NCI-H1930 (cell line): Measurements from ENCODE around the gene HRH1.
"Not testable (repeated sequence)": the region's sequence is repeated elsewhere in the genome, so short reads cannot be mapped to it uniquely, and the experiment has no call there.

Experiments used
- DNase-seq, 2 experiments: peaks; one replicate each; lab custom pipeline; 2025; lab: John Stamatoyannopoulos, UW

HRH1 gene

DNA sequence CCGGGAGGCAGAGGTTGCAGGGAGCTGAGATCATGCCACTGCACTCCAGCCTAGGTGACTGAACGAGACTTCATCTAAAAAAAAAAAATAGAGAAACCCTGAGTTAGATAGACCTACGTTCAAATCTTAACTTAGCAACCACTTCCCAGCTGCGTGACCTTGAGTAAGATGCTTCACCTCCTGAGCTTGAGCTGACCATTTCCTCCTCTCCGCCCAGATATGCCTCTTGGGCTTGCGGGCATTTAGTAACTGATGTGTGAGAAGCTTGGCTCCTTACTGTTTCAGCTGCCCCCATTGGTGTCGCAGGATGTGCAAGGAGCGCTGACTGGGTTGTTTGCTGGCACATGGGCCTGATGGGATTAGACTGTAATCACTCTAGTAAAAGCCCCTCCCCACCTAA lies 91.0 kb downstream of the HRH1 start:
- no peak for DNase-seq

DNA sequence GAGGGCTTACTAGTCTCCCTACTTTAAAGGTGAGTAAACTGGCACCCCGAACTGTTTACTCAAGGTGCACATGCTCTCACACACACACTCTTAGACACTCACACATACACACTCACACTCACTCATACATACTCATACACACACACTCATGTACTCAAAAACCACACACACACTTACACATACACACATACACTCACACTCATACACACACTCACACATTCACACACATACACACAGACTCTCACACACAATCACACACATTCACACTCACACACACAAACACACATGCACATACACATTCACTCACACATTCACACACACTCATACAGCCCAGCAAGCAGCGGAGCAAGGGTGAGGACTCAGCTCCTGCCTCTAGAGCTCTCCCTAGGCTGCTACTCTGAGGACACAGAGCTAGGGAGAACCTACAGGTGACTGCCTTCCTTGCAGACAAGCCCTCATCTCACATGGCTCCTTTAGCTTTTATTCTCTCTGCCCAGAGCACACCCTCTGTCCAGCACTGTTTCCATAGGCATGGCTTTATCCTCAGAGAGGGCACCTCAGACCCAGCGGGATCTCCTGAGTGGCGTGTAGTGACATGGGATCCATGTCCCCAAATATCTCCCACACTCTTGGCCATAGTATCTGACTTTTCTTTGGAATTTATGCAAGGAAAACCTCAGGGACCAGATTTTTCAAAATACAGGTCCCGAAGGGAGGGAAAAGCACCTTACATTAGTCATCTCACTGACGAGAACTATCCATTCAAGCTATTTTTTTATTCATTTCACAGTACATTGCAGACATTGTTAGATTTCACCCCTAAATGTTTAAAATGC lies 91.8 kb downstream of the HRH1 start:
- no peak for DNase-seq

DNA sequence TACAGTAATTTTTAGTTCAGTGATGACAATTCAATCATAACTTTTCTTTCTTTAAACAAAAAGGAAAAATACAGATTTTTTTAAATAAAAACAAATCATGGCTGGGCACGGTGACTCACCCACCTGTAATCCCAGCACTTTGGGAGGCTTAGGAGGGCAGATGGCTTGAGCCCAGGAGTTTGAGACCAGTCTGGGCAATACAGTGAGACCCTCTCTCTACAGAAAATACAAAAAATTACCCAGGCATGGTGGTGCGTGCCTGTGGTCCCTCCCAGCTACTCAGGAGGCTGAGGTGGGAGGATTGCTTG lies 92.3 kb downstream of the HRH1 start:
- no peak for DNase-seq

DNA sequence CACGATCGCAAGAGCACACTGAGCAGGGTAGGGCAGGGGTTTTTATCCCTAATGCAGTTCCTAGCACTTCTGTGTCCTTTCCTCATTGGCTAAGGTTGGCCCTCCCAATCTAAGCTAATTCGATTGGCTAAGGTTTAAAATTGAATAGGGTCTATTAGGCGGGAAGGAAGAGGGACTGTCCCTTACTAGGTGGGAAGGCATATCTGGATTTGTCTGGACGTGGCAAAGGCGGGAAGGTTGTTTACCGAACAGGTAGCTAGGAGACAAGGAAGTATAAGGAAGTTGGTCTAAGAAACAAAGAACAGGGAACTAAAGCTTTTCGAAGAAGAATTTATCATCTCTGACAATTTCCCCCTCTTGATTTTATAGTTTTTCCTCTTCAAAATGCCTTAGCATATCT lies 93.1 kb downstream of the HRH1 start:
- DNase-seq, result no peak

DNA sequence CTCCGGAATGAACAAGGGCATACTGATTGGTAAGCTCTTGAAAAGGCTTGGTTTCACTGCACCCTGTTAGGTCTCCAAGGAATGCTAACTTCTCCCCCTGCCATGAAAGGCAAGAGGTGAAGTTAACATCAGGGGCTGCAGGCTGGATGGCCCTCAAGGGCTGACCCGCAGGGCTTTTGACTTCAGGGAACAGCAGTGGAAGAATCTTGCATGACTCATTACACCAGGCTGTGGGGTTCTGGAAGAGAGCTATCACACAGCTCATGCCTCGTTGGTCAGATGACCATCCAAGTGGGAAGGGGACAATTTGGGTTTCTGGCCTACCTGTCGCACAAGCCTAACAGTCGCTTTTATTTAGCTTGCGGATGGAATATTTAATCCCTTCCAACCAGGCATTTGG lies 94.3 kb downstream of the HRH1 start:
- DNase-seq, result no peak

DNA sequence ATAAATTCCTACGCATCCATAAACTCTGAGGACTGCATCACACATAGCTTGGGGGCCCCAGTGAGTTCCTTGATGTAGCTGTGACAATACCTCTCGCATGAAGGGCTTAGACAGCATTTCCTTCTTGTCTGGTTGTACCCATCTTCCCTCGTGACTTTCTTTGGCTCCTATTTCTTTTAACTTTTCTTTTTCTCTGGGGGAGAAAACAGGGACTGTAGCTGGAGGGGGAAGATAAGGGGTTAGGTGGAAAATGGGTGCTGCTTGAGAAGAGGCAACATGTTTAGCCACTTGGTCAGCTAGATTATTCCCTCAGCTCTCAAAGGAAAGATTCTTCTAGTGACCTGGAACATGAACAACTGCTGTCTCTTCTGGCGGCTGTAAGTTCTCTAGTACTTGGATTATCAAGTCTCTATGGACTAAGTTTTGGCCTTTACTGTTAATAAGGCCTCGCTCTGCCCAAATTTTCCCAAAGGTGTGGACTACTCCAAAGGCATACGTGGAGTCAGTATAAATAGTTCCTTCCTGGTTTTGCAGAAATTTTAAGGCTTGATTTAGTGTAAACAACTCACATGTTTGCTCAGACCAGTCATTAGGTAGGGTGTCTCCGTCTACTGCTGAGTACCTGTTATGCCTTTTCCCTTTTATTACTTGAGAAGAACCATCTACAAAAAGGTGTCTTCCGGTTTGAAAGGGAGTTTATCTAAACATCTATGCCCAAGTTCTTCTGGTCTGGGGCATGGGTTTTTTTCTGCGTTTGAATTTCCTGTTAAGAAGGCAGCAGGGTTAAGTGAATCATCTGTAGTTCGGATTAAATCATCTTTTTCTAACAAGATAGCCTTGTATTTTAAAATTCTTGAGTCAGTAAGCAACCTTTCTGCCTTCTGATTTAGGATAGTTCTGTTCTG lies 96.9 kb downstream of the HRH1 start:
- DNase-seq, result no peak

DNA sequence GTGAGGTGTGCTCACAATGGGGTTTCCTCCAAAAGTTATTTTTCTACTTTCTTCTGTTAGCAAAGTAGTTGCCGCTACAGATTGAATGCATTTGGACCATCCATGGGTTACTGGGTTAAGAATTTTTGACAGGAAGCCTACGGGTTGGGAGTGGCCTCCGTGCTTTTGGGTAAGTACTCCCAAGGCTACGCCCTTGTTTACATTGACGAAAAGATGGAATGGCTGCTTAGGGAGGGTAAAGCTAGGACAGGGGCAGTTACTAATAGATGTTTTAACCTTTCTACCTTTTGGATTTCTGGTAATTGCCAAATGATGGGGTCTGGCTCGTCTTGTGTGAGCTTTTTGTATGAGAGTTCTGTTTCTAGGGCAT lies 97.5 kb downstream of the HRH1 start:
- no peak for DNase-seq

DNA sequence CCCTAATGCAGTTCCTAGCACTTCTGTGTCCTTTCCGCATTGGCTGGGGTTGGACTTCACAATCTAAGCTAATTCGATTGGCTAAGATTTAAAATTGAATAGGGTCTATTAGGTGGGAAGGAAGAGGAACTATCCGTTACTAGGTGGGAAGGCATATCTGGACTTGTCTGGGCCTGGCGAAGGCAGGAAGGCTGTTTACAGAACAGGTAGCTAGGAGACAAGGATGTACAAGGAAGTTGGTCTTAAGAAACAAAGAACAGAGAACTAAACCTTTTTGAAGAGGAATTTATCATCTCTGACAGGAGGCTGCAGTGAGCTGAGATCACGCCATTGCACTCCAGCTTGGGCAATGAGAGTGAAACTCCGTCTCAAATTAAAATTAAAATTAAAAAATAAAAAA lies 100.6 kb downstream of the HRH1 start:
- DNase-seq, result no peak

DNA sequence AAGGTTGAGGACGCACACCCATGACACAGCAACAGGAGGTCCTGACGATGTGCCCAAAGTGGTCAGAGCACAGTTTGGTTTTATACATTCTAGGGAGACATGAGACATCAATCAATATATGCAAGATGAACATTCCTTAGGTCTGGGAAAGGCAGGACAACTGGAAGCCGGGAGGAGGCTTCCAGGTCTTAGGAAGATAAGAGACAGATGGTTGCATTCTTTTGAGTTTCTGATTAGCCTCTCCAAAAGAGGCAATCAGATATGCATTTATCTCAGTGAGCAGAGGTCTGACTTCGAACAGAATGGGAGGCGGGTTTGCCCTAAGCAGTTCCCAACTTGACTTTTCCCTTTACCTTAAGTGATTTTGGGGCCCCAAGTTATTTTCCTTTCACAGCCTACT lies 101.2 kb downstream of the HRH1 start:
- not testable (repeated sequence) for DNase-seq

DNA sequence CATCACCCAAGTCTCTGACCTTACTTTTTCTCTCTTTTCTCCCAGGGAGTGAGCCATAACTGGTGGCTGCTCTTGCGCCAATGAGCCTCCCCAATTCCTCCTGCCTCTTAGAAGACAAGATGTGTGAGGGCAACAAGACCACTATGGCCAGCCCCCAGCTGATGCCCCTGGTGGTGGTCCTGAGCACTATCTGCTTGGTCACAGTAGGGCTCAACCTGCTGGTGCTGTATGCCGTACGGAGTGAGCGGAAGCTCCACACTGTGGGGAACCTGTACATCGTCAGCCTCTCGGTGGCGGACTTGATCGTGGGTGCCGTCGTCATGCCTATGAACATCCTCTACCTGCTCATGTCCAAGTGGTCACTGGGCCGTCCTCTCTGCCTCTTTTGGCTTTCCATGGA lies 104.7 kb downstream of the HRH1 start:
- DNase-seq, result no peak

DNA sequence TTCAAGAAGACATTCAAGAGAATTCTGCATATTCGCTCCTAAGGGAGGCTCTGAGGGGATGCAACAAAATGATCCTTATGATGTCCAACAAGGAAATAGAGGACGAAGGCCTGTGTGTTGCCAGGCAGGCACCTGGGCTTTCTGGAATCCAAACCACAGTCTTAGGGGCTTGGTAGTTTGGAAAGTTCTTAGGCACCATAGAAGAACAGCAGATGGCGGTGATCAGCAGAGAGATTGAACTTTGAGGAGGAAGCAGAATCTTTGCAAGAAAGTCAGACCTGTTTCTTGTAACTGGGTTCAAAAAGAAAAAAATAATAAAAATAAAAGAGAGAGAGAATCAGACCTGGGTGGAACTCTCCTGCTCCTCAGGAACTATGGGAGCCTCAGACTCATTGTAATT lies 106.2 kb downstream of the HRH1 start:
- DNase-seq, result no peak

DNA sequence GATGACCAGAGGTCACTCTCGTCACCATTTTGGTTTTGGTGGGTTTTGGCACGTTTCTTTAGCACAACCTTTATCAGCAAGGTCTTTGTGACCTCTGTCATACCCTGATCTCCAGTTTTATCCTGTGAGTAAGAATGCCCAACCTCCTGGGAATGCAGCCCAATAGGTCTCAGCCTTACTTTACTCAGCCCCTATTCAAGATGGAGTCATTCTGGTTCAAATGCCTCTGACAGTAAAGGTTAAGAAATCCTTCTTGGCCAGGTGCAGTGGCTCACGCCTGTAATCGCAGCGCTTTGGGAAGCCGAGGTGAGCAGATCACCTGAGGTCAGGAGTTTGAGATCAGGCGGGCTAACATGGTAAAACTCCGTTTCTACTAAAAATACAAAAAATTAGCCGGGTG lies 114.7 kb downstream of the HRH1 start:
- DNase-seq, result no peak

DNA sequence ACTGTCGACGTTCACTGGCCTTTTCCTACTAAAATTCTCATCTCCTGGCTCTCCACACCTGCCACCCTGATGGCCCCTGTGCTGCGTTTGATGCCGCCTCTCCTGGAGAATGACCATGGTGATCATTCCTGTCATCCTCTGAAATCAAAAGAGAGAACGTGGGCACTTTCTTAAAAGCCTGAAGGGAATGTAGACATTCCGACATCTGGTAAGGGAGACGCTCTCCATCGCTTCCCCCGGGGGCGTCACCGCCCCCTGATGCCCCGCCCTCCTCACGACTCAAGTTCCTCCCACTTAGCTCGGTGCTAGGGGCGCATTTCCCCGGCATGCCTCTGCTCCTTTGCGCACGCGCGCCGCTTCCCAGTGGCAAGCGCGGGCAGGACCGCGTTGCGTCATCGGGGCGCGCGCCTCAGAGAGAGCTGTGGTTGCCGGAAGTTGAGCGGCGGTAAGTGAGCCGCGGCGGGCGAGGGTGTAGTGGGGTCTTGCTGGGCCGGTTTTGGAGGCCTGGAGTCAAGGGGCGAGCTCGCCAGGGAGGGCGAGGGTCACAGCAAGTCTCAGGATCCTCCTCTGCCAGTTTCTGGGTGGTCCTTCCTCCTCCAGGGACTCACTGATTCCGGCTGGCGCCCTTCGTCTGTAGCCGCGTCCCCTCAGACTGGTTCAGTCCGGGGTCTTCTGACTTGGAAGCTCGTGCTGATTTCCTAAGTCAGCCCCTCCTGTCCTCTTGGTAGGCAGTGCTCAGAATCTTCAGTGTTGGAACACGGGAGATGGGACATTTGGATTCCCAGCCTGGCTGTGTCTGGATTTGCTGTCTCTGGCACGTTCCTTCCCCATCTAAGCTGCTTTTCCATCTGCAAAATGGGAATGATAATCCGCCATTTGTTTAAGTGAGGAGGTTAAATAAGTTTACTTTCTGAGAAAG lies 118.0 kb downstream of the HRH1 start, which contains the start of gene ATG7:
Gene ATG7 (plus strand): TSS at position 412 of the 919 bp plus-strand sequence. CDS start 26,299 bp downstream, outside the sequence.
- peak; percentile 82 to 90 for DNase-seq

DNA sequence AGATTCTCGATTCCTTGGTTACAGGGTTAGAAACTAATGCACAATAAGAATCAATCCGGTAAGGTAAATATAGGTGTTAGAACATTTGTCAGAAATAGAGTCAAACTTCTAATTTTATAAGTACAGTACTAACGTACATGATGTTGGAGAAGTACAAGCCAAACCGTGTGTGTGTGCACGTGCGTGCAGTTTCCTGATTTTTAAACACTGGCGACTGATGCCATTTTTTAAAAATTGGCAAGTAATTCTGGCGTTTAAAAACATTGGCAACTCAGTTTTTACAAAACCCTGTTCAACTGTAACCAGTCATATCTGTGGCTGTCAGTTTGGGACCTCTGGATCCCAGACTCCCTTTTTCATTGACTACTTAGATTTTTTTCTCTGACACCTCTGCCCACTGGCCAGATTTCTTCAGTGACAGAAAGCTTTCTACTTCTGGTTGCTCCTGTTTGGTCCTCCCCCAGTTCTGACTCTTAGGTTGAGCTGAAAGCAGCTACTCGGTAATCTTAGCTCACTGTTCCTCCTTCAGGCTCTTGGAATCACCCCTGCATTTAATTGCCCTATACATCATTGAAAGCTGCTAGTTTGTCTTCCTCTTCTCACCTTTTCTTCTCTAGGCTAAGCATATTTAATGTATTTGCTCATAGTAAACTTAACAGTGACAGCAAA lies 118.7 kb downstream of the HRH1 start:
- DNase-seq, result no peak

DNA sequence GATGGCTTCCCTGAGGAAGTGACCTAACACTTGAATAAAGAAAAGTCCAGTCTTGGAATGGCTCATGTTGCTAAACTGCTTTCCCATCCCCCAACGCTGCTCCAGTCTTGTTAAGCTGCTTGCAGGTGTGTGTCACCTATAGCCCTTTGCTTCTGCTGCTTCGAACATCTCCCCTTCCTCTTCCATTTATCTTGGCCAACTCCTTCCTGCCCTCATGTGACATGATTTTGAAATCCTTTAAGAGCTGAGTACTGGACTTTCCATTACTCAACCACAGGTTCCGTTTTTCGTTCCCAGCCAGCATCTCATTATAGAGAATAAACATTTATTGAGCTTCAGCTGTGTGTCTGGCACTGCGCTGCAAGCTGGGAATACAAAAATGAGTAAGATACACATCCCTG lies 119.6 kb downstream of the HRH1 start:
- no peak for DNase-seq

DNA sequence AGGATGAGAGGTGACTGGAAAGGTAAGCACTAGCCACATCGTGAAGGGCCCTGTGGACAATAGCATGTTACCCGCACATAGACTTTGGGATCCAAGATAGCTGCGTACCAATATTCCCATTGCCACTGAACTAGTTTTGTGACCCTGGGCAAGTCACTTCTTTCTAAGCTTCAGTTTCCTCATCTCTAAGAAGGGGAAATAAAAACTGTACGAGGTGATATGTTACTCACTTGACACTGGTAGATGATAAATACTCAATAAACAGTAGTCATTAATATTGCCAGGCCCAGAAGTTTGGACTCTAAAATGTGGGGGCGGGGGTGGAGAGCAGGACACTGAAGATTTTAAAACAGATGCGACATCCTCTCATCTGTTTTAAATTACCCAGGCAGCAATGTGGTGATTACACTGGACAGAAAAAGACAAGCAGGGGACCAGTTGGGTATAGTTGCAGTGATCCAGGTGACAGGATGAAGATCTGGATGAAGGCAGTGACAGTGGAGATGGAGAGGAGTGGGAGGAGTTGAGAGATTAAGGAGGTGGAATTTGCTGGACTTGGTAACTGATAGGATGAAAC lies 120.4 kb downstream of the HRH1 start:
- no peak for DNase-seq

DNA sequence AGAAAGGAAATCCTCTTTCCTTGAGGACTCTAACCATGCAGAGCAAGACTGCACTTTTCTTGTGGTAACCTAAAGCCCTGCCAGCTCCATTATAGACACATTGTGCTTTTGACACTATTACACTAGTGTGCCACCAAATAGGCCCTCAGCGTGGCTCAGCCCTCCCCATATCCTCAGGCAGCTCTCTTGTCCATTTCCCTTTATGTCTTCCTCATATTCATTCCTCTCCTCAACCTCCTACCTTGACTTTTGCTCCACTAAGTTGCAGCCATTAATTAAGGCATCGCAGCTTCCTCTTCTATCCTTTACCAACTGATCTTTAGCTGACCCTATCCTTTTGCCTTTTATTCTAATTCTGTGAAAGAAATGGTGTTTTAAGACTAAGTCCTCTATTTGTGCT lies 121.6 kb downstream of the HRH1 start:
- no peak for DNase-seq

DNA sequence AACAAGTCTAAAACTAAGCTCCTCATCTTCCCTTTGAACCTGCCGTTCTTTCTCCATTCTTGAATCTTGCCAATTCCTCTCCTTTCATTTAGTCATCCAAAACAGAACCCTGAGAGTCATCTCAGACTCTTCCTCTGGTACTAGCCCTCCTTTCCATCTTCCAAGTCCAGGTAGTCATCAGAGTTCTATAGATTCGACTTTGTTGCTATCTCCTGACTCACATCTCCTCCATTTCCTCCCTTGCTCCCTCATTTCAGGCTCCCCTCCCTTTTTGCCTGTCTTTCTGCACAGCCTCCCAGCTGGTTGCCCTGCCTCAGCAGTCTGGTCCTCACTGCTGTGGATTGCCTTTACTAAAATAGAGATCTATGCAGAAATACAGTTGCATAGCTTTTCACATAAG lies 122.6 kb downstream of the HRH1 start:
- no peak for DNase-seq

DNA sequence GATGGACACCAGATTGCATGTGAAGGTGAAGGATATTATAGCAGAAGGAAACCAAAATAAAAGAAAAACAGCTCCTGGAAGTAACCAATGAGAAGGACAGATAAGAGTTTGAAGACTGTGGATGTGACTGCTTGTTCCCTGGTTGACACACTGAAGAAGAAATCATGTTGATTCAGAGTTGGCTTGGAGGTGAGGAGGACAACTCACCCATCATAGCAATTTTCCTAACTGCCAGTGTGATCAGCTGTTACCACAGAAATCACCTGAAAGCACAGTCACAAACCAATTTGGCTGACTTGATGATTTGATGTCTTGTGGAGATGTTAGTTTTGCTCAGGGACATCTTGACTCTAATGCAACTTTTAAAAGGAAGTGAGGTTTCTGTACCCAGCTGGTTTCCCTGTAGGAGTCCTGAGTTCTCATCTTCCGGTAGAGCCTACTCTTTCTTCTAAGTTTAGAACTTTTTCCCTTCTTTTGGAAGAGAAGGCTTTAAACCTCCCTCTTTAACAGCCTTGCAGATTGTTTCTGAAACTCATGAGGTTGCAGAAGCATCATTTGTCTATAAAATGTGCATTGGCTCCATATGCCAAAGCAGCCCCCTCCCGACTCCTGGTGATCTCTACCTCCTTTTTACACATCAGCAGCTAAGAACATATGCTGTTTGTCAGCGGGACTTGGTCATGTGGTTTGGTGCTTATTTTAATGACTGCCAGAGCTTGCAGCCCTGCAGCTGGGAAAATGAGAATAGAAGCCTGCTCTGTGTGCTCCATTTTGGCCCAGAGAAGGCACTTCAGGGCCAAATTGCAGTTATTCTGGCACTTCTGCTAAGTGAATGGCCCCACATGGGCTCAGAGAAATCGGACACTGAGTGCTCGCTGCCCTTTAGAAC lies 128.2 kb downstream of the HRH1 start:
- DNase-seq, result no peak

DNA sequence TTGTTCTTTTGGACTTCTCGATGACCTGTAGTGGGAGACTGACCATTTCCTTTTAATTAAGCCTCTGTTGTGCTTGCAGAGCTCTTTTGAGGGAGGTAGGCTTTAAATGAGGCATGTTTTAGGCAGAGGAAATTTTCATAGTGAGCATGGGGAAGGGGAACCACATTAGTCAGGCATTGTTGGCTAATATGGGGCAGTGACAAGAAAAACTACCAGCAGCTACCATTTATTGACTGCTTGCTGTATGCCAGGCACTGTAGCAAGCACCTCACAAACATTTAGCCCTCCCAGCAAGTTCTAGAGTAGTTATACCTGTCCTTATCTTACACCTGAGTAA lies 128.8 kb downstream of the HRH1 start:
- DNase-seq, result no peak
